ENCODE results near the gene ATL3. TPM values are rescaled to one million over a fixed set of nuclear protein-coding genes. Genes with fewer than 3 reads are reported as not detected.

The ATL3 gene
- total and polyA plus RNA-seq, 2 of the 13 experiments (the other 11 are each of a cell fraction or from before 2014, with no cell fraction given): not detected

GRCh38 chr11:63641727-63642126 is 29.4 kb downstream of the ATL3 start:
- Histone ChIP-seq H3K36me3 (replicated peaks in 1 of 2; ENCODE audit: control insufficient read depth in 1 of 2, insufficient read depth in 2 of 2, low read length in 2 of 2) (no peaks in the 10 kb centered on the region), H4K20me1 (ENCODE audit: insufficient read depth, low read length) (no peaks in the 10 kb centered on the region; the same call in 1 of the 2 replicates), H3K9ac (ENCODE audit: insufficient read depth, low read depth, low read length) (no peak overlapping the region), H3K4me2 (ENCODE audit: low read depth, low read length) (peak overlapping the region; percentile 52), H3K9me3 (ENCODE audit: low read length) (no peaks in the 10 kb centered on the region), H3K4me3 (replicated peaks in 1 of 3; ENCODE audit: insufficient read depth in 1 of 3, low read depth in 2 of 3, low read length in 3 of 3) (peak overlapping the region in 1 of 3 experiments; percentile 14; a peak in 1 of 6 replicates), H2AFZ (ENCODE audit: low read length) (peak overlapping the region; percentile 80), H3K27me3 (ENCODE audit: control insufficient read depth in 1 of 2, insufficient read depth in 2 of 2, low read length in 2 of 2) (no peaks in the 10 kb centered on the region), H3K4me1 (ENCODE audit: insufficient read depth, low read length) (no peaks in the 10 kb centered on the region), H3K27ac (ENCODE audit: extremely low read length, insufficient read depth, low read length) (no peak overlapping the region), H3K79me2 (ENCODE audit: insufficient read depth, low read length) (no peaks in the 10 kb centered on the region)
- intact Hi-C loops (cut with micrococcal nuclease; ENCODE audit: unreplicated experiment): loop anchor here (5.0 kb wide), 1 partner anchor 96 kb away; no protein-coding TSS in a partner anchor
- no peak for FAIRE-seq
- in situ Hi-C loops (cut with HindIII; ENCODE audit: extremely low pct_ligation_motif_present, low pct_unique_long_range_greater_than_20kb): no loop called here
- DNase-seq (ENCODE audit: low spot score): no peak
- ATAC-seq: no peak
- no TSS peak for BruUV-seq (replicated peaks)
- ChIA-PET CTCF (ENCODE audit: low intra/inter-chr PET ratio, low total read pairs) (interaction anchor here (0.7 kb wide), 1 partner anchor 95 kb away, joined by 3 read pairs; no protein-coding TSS in a partner anchor), POLR2A (no interaction called here)
- no peak for TF ChIP-seq E2F2 (CRISPR knock-in tag; IDR thresholded peaks at IDR 0.05; ENCODE audit: borderline replicate concordance)
- TF ChIP-seq NR2F1 (CRISPR knock-in tag; IDR thresholded peaks at IDR 0.05): no peak
- no peak for TF ChIP-seq KLF16 (CRISPR knock-in tag; IDR thresholded peaks at IDR 0.05)
- no peak for TF ChIP-seq ZNF609 (CRISPR knock-in tag; IDR thresholded peaks at IDR 0.05; ENCODE audit: borderline replicate concordance)
- no peak for TF ChIP-seq NFYC (CRISPR knock-in tag; IDR thresholded peaks at IDR 0.05)
- no peak for TF ChIP-seq ZNF207 (IDR thresholded peaks at IDR 0.05; ENCODE audit: borderline replicate concordance)
- TF ChIP-seq, protein P1, sequence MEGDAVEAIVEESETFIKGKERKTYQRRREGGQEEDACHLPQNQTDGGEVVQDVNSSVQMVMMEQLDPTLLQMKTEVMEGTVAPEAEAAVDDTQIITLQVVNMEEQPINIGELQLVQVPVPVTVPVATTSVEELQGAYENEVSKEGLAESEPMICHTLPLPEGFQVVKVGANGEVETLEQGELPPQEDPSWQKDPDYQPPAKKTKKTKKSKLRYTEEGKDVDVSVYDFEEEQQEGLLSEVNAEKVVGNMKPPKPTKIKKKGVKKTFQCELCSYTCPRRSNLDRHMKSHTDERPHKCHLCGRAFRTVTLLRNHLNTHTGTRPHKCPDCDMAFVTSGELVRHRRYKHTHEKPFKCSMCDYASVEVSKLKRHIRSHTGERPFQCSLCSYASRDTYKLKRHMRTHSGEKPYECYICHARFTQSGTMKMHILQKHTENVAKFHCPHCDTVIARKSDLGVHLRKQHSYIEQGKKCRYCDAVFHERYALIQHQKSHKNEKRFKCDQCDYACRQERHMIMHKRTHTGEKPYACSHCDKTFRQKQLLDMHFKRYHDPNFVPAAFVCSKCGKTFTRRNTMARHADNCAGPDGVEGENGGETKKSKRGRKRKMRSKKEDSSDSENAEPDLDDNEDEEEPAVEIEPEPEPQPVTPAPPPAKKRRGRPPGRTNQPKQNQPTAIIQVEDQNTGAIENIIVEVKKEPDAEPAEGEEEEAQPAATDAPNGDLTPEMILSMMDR (CRISPR knock-in tag; IDR thresholded peaks at IDR 0.05): peak; percentile 20
- TF ChIP-seq STAG1 (CRISPR knock-in tag; IDR thresholded peaks at IDR 0.05): peak; percentile 28; the same call in 1 of the 2 replicates
- TF ChIP-seq PHF20 (CRISPR knock-in tag; IDR thresholded peaks at IDR 0.05): no peak
- TF ChIP-seq ZNF3 (CRISPR knock-in tag; IDR thresholded peaks at IDR 0.05): peak; percentile 83; the same call in 1 of the 2 replicates

All from HepG2 (cell line).